ENCODE results near the gene RPL39L. TPM values are rescaled to one million over a fixed set of nuclear protein-coding genes. Genes with fewer than 3 reads are reported as not detected.

The RPL39L gene
- total and polyA plus RNA-seq, 10 of the 15 experiments (the other 5 are each of a cell fraction or from before 2014, with no cell fraction given) = 12.5 to 67.8 (median 31.3) TPM

DNA sequence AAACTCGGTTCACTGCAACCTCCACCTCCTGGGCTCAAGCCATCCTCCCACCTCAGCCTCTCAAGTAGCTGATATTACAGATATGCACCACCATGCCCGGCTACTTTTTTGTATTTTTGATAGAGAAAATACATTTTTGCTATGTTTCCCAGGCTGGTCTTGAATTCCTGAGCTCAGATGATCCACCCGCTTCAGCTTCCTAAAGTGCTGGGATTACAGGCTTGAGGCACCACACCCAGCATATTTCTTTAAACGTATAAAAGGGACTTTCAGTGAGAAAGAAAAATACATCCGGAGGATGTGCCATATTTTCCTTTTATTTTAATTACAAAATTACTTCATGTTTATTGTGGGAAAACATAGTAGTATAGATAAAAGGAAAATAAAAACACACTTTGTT is 55.2 kb downstream of the RPL39L start (continued):
- TF ChIP-seq, protein P1, sequence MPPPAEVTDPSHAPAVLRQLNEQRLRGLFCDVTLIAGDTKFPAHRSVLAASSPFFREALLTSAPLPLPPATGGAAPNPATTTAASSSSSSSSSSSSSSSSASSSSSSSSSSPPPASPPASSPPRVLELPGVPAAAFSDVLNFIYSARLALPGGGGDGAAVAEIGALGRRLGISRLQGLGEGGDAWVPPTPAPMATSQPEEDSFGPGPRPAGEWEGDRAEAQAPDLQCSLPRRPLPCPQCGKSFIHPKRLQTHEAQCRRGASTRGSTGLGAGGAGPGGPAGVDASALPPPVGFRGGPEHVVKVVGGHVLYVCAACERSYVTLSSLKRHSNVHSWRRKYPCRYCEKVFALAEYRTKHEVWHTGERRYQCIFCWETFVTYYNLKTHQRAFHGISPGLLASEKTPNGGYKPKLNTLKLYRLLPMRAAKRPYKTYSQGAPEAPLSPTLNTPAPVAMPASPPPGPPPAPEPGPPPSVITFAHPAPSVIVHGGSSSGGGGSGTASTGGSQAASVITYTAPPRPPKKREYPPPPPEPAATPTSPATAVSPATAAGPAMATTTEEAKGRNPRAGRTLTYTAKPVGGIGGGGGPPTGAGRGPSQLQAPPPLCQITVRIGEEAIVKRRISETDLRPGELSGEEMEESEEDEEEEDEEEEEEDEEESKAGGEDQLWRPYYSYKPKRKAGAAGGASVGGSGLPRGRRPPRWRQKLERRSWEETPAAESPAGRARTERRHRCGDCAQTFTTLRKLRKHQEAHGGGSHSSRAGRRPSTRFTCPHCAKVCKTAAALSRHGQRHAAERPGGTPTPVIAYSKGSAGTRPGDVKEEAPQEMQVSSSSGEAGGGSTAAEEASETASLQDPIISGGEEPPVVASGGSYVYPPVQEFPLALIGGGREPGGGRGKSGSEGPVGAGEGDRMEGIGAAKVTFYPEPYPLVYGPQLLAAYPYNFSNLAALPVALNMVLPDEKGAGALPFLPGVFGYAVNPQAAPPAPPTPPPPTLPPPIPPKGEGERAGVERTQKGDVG (CRISPR knock-in tag; IDR thresholded peaks at IDR 0.05) = no peak
- TF ChIP-seq, protein P2, sequence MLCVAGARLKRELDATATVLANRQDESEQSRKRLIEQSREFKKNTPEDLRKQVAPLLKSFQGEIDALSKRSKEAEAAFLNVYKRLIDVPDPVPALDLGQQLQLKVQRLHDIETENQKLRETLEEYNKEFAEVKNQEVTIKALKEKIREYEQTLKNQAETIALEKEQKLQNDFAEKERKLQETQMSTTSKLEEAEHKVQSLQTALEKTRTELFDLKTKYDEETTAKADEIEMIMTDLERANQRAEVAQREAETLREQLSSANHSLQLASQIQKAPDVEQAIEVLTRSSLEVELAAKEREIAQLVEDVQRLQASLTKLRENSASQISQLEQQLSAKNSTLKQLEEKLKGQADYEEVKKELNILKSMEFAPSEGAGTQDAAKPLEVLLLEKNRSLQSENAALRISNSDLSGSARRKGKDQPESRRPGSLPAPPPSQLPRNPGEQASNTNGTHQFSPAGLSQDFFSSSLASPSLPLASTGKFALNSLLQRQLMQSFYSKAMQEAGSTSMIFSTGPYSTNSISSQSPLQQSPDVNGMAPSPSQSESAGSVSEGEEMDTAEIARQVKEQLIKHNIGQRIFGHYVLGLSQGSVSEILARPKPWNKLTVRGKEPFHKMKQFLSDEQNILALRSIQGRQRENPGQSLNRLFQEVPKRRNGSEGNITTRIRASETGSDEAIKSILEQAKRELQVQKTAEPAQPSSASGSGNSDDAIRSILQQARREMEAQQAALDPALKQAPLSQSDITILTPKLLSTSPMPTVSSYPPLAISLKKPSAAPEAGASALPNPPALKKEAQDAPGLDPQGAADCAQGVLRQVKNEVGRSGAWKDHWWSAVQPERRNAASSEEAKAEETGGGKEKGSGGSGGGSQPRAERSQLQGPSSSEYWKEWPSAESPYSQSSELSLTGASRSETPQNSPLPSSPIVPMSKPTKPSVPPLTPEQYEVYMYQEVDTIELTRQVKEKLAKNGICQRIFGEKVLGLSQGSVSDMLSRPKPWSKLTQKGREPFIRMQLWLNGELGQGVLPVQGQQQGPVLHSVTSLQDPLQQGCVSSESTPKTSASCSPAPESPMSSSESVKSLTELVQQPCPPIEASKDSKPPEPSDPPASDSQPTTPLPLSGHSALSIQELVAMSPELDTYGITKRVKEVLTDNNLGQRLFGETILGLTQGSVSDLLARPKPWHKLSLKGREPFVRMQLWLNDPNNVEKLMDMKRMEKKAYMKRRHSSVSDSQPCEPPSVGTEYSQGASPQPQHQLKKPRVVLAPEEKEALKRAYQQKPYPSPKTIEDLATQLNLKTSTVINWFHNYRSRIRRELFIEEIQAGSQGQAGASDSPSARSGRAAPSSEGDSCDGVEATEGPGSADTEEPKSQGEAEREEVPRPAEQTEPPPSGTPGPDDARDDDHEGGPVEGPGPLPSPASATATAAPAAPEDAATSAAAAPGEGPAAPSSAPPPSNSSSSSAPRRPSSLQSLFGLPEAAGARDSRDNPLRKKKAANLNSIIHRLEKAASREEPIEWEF (IDR thresholded peaks at IDR 0.05; ENCODE audit: insufficient replicate concordance, low read depth, low read length) = no peak
- no peak for TF ChIP-seq SPI1 (IDR thresholded peaks at IDR 0.05; ENCODE audit: borderline replicate concordance, insufficient read depth, low read depth, low read length)
- TF ChIP-seq, protein P3, sequence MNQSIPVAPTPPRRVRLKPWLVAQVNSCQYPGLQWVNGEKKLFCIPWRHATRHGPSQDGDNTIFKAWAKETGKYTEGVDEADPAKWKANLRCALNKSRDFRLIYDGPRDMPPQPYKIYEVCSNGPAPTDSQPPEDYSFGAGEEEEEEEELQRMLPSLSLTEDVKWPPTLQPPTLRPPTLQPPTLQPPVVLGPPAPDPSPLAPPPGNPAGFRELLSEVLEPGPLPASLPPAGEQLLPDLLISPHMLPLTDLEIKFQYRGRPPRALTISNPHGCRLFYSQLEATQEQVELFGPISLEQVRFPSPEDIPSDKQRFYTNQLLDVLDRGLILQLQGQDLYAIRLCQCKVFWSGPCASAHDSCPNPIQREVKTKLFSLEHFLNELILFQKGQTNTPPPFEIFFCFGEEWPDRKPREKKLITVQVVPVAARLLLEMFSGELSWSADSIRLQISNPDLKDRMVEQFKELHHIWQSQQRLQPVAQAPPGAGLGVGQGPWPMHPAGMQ (IDR thresholded peaks at IDR 0.05; ENCODE audit: borderline replicate concordance) = no peak
- TF ChIP-seq, protein P4, sequence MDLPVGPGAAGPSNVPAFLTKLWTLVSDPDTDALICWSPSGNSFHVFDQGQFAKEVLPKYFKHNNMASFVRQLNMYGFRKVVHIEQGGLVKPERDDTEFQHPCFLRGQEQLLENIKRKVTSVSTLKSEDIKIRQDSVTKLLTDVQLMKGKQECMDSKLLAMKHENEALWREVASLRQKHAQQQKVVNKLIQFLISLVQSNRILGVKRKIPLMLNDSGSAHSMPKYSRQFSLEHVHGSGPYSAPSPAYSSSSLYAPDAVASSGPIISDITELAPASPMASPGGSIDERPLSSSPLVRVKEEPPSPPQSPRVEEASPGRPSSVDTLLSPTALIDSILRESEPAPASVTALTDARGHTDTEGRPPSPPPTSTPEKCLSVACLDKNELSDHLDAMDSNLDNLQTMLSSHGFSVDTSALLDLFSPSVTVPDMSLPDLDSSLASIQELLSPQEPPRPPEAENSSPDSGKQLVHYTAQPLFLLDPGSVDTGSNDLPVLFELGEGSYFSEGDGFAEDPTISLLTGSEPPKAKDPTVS (IDR thresholded peaks at IDR 0.05; ENCODE audit: low read depth, low read length) = no peak

Data from GM12878 (cell line).